GM12864 (cell line): ENCODE data around the gene GABRD.

Experiments
- DNase-seq: peaks from one replicate; pipeline ENCODE4 v3.0.0-alpha.2; 2011; ENCODE audit warnings: low read depth
- H3K4me3 ChIP-seq: 2 replicates; pipeline ENCODE4 v1.5.1; 2011; ENCODE audit warnings: mild to moderate bottlenecking, low read depth, low read length, control low read depth
- CTCF ChIP-seq: IDR thresholded peaks from 2 replicates; pipeline ENCODE4 v1.5.1; 2011; ENCODE audit warnings: low read depth, mild to moderate bottlenecking, moderate library complexity, low read length, control low read depth, inconsistent platforms; ENCODE audit errors: missing control alignments

The GABRD gene

GRCh38 chr1:2065699-2066098 lies 46.6 kb downstream of the GABRD start:
- no peak for DNase-seq
- no peak for TF ChIP-seq CTCF
- H3K4me3 ChIP-seq: no peak overlapping the region

- DNase-seq: no peak
Observed at GRCh38 chr1:2067393-2067792, 48.2 kb downstream of the GABRD start.

GRCh38 chr1:2067981-2068380 lies 48.8 kb downstream of the GABRD start:
- TF ChIP-seq CTCF: no peak
- no peak for DNase-seq
- no peak overlapping the region for H3K4me3 ChIP-seq

More at GRCh38 chr1:2067393-2067792, 48.2 kb downstream of the GABRD start:
- H3K4me3 ChIP-seq: no peak overlapping the region
- no peak for TF ChIP-seq CTCF

- no peak overlapping the region for H3K4me3 ChIP-seq
- TF ChIP-seq CTCF: no peak
- no peak for DNase-seq
Observed at GRCh38 chr1:2068951-2069350, 49.8 kb downstream of the GABRD start.

- no peak overlapping the region for H3K4me3 ChIP-seq
- no peak for DNase-seq
- no peak for TF ChIP-seq CTCF
Observed at GRCh38 chr1:2070016-2070415, 50.9 kb downstream of the GABRD start.

GRCh38 chr1:2070800-2071530 lies 51.8 kb downstream of the GABRD start:
- TF ChIP-seq CTCF: no peak
- H3K4me3 ChIP-seq: no peak overlapping the region
- DNase-seq: no peak
